Neural crest cell (in vitro differentiated cells): ENCODE data around the gene NSG2. TPM values are rescaled to one million over a fixed set of nuclear protein-coding genes. Genes with fewer than 3 reads are reported as not detected.

Experiments used
- DNase-seq: peaks from one replicate; pipeline ENCODE4 v3.0.0; 2021; ENCODE audit warnings: low read depth, mixed read lengths, low spot score
- H3K27ac Mint-ChIP-seq: one replicate; pipeline ENCODE4 v1.8.0; 2021; ENCODE audit warnings: mild to moderate bottlenecking, mixed read lengths; ENCODE audit not compliant: unreplicated experiment
- H3K27me3 Mint-ChIP-seq: 2 replicates; pipeline ENCODE4 v1.8.0; 2021; ENCODE audit warnings: low read depth, mild to moderate bottlenecking, mixed read lengths
- H3K36me3 Mint-ChIP-seq: 2 replicates; pipeline ENCODE4 v1.8.0; 2021; ENCODE audit warnings: low read depth, mild to moderate bottlenecking, mixed read lengths
- H3K4me1 Mint-ChIP-seq: 2 replicates; pipeline ENCODE4 v1.8.0; 2021; ENCODE audit warnings: mixed read lengths
- H3K4me3 Mint-ChIP-seq: one replicate; pipeline ENCODE4 v1.8.0; 2021; ENCODE audit warnings: mild to moderate bottlenecking, mixed read lengths
- H3K9me3 Mint-ChIP-seq: 2 replicates; pipeline ENCODE4 v1.8.0; 2021; ENCODE audit warnings: mixed read lengths
- total RNA-seq: library from RNA; stranded (reverse); gene quantifications from 2 replicates; pipeline ENCODE4 v1.2.1, GENCODE V29; 2021
- TF ChIP-seq, protein P1 (sequence below): fragments of 200-600 bp; sonication (generic); conservative IDR thresholded peaks from 2 replicates; pipeline ENCODE4 v1.5.0; 2021; ENCODE audit warnings: antibody characterized with exemption, mild to moderate bottlenecking

Gene NSG2
- total RNA-seq, 1 donor from 2014 or later, result 4.0 TPM

- H3K4me1 Mint-ChIP-seq, result peaks cover 4% of the 10 kb centered on the region
- H3K9me3 Mint-ChIP-seq, result no peaks in the 10 kb centered on the region
- TF ChIP-seq, protein P1, sequence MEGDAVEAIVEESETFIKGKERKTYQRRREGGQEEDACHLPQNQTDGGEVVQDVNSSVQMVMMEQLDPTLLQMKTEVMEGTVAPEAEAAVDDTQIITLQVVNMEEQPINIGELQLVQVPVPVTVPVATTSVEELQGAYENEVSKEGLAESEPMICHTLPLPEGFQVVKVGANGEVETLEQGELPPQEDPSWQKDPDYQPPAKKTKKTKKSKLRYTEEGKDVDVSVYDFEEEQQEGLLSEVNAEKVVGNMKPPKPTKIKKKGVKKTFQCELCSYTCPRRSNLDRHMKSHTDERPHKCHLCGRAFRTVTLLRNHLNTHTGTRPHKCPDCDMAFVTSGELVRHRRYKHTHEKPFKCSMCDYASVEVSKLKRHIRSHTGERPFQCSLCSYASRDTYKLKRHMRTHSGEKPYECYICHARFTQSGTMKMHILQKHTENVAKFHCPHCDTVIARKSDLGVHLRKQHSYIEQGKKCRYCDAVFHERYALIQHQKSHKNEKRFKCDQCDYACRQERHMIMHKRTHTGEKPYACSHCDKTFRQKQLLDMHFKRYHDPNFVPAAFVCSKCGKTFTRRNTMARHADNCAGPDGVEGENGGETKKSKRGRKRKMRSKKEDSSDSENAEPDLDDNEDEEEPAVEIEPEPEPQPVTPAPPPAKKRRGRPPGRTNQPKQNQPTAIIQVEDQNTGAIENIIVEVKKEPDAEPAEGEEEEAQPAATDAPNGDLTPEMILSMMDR, result no peak
- no peak overlapping the region for H3K4me3 Mint-ChIP-seq
- DNase-seq, result no peak
- H3K27ac Mint-ChIP-seq, result no peak overlapping the region
- no peaks in the 10 kb centered on the region for H3K36me3 Mint-ChIP-seq
- H3K27me3 Mint-ChIP-seq, result peaks cover 18% of the 10 kb centered on the region
Observed at GRCh38 chr5:174149426-174149825, 103.9 kb downstream of the NSG2 start.

- Mint-ChIP-seq H3K4me3 (no peak overlapping the region), H3K27me3 (peaks cover 15% of the 10 kb centered on the region), H3K36me3 (peaks cover 2% of the 10 kb centered on the region), H3K4me1 (peaks cover 4% of the 10 kb centered on the region), H3K9me3 (peaks cover 4% of the 10 kb centered on the region), H3K27ac (no peak overlapping the region)
- DNase-seq, result no peak
- TF ChIP-seq, protein P1, result no peak
Observed at GRCh38 chr5:174149989-174150388, 104.5 kb downstream of the NSG2 start.

DNA sequence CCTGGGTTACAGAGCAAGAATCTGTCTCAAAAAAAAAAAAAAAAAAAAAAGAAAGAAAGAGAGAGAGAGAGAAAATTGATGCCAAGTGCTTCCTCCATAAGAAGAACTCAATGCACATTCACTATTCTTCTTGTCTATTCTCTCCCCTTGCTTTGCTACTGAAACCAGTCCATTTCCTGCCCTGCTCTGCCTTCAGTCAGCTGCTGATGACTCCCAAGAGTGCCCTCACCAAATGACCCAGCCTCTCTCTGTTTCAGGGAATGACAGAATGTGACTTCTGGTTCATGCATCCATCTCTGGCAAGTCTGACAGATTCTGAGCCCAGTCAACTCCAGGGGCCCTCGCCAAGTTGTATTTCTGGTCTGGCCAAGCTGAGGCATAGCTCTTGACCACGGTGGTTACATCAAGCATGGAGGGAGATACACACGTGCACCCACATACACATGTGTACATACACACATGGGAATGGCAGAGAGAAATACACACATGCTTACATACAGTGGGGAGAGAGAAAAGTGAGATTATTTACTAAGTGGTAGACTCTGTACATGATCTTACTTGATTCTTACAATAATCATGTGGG lies 106.2 kb downstream of the NSG2 start:
- Mint-ChIP-seq H3K4me3 (no peak overlapping the region), H3K27ac (no peak overlapping the region), H3K9me3 (peaks cover 4% of the 10 kb centered on the region), H3K27me3 (peaks cover 11% of the 10 kb centered on the region), H3K4me1 (peaks cover 6% of the 10 kb centered on the region), H3K36me3 (peaks cover 2% of the 10 kb centered on the region)
- TF ChIP-seq, protein P1, result no peak
- DNase-seq, result no peak

DNA sequence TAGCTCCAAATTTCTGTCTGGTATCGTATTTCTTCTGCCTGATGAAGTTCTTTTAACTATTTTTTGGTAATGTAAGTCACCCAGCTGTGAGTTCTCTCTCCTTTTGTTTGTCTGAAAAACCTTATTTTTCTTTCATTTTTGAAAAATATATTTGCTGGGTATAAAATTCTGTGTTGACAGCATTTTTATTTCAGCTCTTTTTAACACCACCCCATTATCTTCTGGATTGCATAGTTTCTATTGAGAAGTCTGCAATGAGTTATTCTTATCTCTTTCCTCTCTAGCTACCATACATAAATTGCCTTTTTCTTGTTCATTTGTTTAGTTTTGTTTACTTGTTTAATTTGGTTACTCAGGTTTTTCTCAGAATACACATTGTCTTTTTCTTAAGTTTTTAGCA lies 109.1 kb downstream of the NSG2 start:
- peaks cover 12% of the 10 kb centered on the region for H3K9me3 Mint-ChIP-seq
- no peak overlapping the region for H3K4me3 Mint-ChIP-seq
- H3K27me3 Mint-ChIP-seq, result no peaks in the 10 kb centered on the region
- TF ChIP-seq, protein P1, result no peak
- peaks cover 2% of the 10 kb centered on the region for H3K36me3 Mint-ChIP-seq
- DNase-seq, result no peak
- H3K4me1 Mint-ChIP-seq, result peaks cover 9% of the 10 kb centered on the region
- no peak overlapping the region for H3K27ac Mint-ChIP-seq

GRCh38 chr5:174155281-174155680 lies 109.8 kb downstream of the NSG2 start:
- no peak for DNase-seq
- H3K4me3 Mint-ChIP-seq, result no peak overlapping the region
- no peak overlapping the region for H3K27ac Mint-ChIP-seq
- H3K4me1 Mint-ChIP-seq, result peaks cover 12% of the 10 kb centered on the region
- peaks cover 12% of the 10 kb centered on the region for H3K9me3 Mint-ChIP-seq
- no peaks in the 10 kb centered on the region for H3K27me3 Mint-ChIP-seq
- peaks cover 2% of the 10 kb centered on the region for H3K36me3 Mint-ChIP-seq
- TF ChIP-seq, protein P1, result no peak
